Measurements from ENCODE around the gene PSTPIP2. TPM values are rescaled to one million over a fixed set of nuclear protein-coding genes. Genes with fewer than 3 reads are reported as not detected.

Gene PSTPIP2
- total and polyA plus RNA-seq, 2 donors (not counting 3 experiments of a cell fraction or from before 2014, with no cell fraction given), result 1.6 to 4.9 TPM

- intact Hi-C loops (cut with micrococcal nuclease), result no loop called here
- no peak for DNase-seq (ENCODE audit: low read depth, low spot score)
Measured at GRCh38 chr18:45939236-45939635, 132.8 kb downstream of the PSTPIP2 start.

More at GRCh38 chr18:45939236-45939635, 132.8 kb downstream of the PSTPIP2 start:
- Histone ChIP-seq H3K4me2 (ENCODE audit: insufficient read depth, low read length) (no peak overlapping the region), H3K9ac (replicated peaks; ENCODE audit: extremely low read depth, insufficient read depth, low read length) (no peak overlapping the region), H3K36me3 (ENCODE audit: control insufficient read depth in 2 of 2, extremely low read depth in 1 of 2, insufficient read depth in 2 of 2, low read length in 2 of 2) (peaks cover 9 to 11% of the 10 kb centered on the region in 2 experiments), H3K4me3 (replicated peaks in 1 of 3; ENCODE audit: insufficient read depth in 1 of 3, low read depth in 1 of 3, low read length in 3 of 3) (no peak overlapping the region), H3K9me3 (replicated peaks; ENCODE audit: control insufficient read depth, insufficient read depth, low read length) (no peaks in the 10 kb centered on the region), H3K79me2 (ENCODE audit: control insufficient read depth, insufficient read depth, low read length) (no peaks in the 10 kb centered on the region), H3K27ac (ENCODE audit: insufficient read depth, low read depth, low read length) (no peak overlapping the region), H3K27me3 (ENCODE audit: control insufficient read depth in 2 of 2, insufficient read depth in 2 of 2, low read length in 2 of 2) (no peaks in the 10 kb centered on the region), H2AFZ (ENCODE audit: low read depth, low read length) (no peak overlapping the region), H4K20me1 (replicated peaks; ENCODE audit: control insufficient read depth, extremely low read depth, insufficient read depth, low read length) (no peaks in the 10 kb centered on the region), H3K4me1 (ENCODE audit: control insufficient read depth, extremely low read depth, insufficient read depth, low read length) (no peaks in the 10 kb centered on the region), H3K9me1 (replicated peaks; ENCODE audit: control insufficient read depth, extremely low read depth, insufficient read depth, low read length) (no peaks in the 10 kb centered on the region)
- no TSS peak for BruUV-seq (replicated peaks)
- no peak for TF ChIP-seq EZH2 (IDR thresholded peaks at IDR 0.05; ENCODE audit: borderline replicate concordance, low read depth, low read length, severe bottlenecking)
- TF ChIP-seq, protein P1, sequence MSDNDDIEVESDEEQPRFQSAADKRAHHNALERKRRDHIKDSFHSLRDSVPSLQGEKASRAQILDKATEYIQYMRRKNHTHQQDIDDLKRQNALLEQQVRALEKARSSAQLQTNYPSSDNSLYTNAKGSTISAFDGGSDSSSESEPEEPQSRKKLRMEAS (IDR thresholded peaks at IDR 0.05; ENCODE audit: insufficient read depth, insufficient read length), result no peak
- TF ChIP-seq CTCF (IDR thresholded peaks at IDR 0.05; ENCODE audit: extremely low read depth in 1 of 2, insufficient read depth in 1 of 2, low read depth in 1 of 2, low read length in 2 of 2), result no peak
- TF ChIP-seq POLR2AphosphoS5 (IDR thresholded peaks at IDR 0.05; ENCODE audit: insufficient read depth, low read depth, low read length), result no peak
- TF ChIP-seq GATA2 (IDR thresholded peaks at IDR 0.05; ENCODE audit: insufficient read depth, insufficient read length, low read depth, low read length), result no peak
- no peak for TF ChIP-seq POLR2A (IDR thresholded peaks at IDR 0.05; ENCODE audit: low read depth, low read length)
- no peak for TF ChIP-seq FOS (IDR thresholded peaks at IDR 0.05; ENCODE audit: borderline replicate concordance, insufficient read depth, low read length)
- no peak for TF ChIP-seq JUN (IDR thresholded peaks at IDR 0.05; ENCODE audit: borderline replicate concordance, insufficient read depth, insufficient read length, low read depth)
- TF ChIP-seq MYC (IDR thresholded peaks at IDR 0.05; ENCODE audit: low read depth, low read length), result no peak
- POLR2A ChIA-PET, result no interaction called here
- CTCF ChIA-PET, result interaction anchor here (1.2 kb wide), 1 partner anchor 134 kb away, joined by 4 read pairs; no protein-coding TSS in a partner anchor
- dilution Hi-C loops (cut with MboI; ENCODE audit: extremely low pct_ligation_motif_present, low sequenced_read_pairs), result no loop called here
- FAIRE-seq, result no peak

All from endothelial cell of umbilical vein (primary cell).